H1 (cell line): Measurements from ENCODE around the gene RBM10. TPM values are rescaled to one million over a fixed set of nuclear protein-coding genes. Genes with fewer than 3 reads are reported as not detected.

Source experiments
- CTCF ChIA-PET: fragments of 300-600 bp; sonication (Branson Sonifier 250); formaldehyde crosslinking; loops from one replicate; lab custom pipeline; 2021; ENCODE audit not compliant: partially characterized antibody; lab: Charles Lee
- POLR2A ChIA-PET: fragments of 300-600 bp; sonication (Branson Sonifier 250); formaldehyde crosslinking; loops from one replicate; lab custom pipeline; 2021; ENCODE audit warnings: inconsistent platforms; ENCODE audit not compliant: partially characterized antibody; lab: Charles Lee
- DNase-seq, 2 experiments: peaks; one replicate each; pipeline versions ENCODE4 v3.0.0 to v3.0.0-alpha.2; 2010 to 2022; ENCODE audit warnings: low spot score in 2 of 2, low read depth in 1 of 2, mixed read lengths in 1 of 2
- FAIRE-seq: peaks from 2 replicates; lab custom pipeline; 2011; peaks lifted over from hg19 to GRCh38; lab: Jason Lieb, UNC
- H2AFZ ChIP-seq: 2 replicates; pipeline ENCODE4 v1.8.1; 2012; ENCODE audit warnings: low read length, inconsistent platforms
- H2AK5ac ChIP-seq: 2 replicates; pipeline ENCODE4 v1.6.1; 2013; ENCODE audit warnings: low read depth, low read length
- H2BK120ac ChIP-seq: replicated peaks from 2 replicates; pipeline ENCODE3; 2013; ENCODE audit warnings: low read depth, low read length, inconsistent platforms
- H2BK12ac ChIP-seq: 2 replicates; pipeline ENCODE4 v1.6.1; 2013; ENCODE audit warnings: low read depth, low read length
- H2BK15ac ChIP-seq: 2 replicates; pipeline ENCODE4 v1.6.1; 2013; ENCODE audit warnings: low read length
- H2BK20ac ChIP-seq: 2 replicates; pipeline ENCODE4 v1.6.1; 2013; ENCODE audit warnings: low read length
- H2BK5ac ChIP-seq: 2 replicates; pipeline ENCODE4 v1.6.1; 2013; ENCODE audit warnings: low read depth, low read length
- H3K14ac ChIP-seq: 2 replicates; pipeline ENCODE4 v1.6.1; 2013; ENCODE audit warnings: inconsistent platforms; ENCODE audit not compliant: insufficient read length
- H3K18ac ChIP-seq: 2 replicates; pipeline ENCODE4 v1.6.1; 2013; ENCODE audit warnings: low read length; ENCODE audit errors: extremely low read depth
- H3K23ac ChIP-seq: 2 replicates; pipeline ENCODE4 v1.6.1; 2013; ENCODE audit warnings: inconsistent platforms; ENCODE audit not compliant: insufficient read length
- H3K23me2 ChIP-seq: 2 replicates; pipeline ENCODE4 v1.6.1; 2013; ENCODE audit warnings: low read depth, low read length
- H3K27ac ChIP-seq: 2 replicates; pipeline ENCODE4 v1.6.1; 2011; ENCODE audit warnings: low read depth, low read length, inconsistent platforms
- H3K27me3 ChIP-seq, 4 experiments: replicated peaks in 1 of 4; 1 replicate in 1 of 4; 2 replicates in 3 of 4; pipeline versions ENCODE4 v1.6.1 to v1.8.1; 2011 to 2013; ENCODE audit warnings: low read length in 3 of 4, mild to moderate bottlenecking in 3 of 4, inconsistent platforms in 2 of 4, mixed read lengths in 2 of 4, moderate library complexity in 1 of 4; ENCODE audit not compliant: control insufficient read depth in 3 of 4, insufficient read depth in 3 of 4; ENCODE audit errors: extremely low read depth in 1 of 4
- H3K36me3 ChIP-seq, 4 experiments: 2 replicates each; pipeline versions ENCODE4 v1.6.1 to v1.8.1; 2011 to 2013; ENCODE audit warnings: mild to moderate bottlenecking in 4 of 4, low read length in 3 of 4, moderate library complexity in 2 of 4, control low read depth in 1 of 4, inconsistent platforms in 1 of 4; ENCODE audit not compliant: insufficient read depth in 4 of 4, control insufficient read depth in 2 of 4
- H3K4ac ChIP-seq: replicated peaks from 2 replicates; pipeline ENCODE3; 2013; ENCODE audit warnings: low read length, low read depth, mixed read lengths, inconsistent platforms; ENCODE audit not compliant: insufficient read length
- H3K4me1 ChIP-seq, 4 experiments: replicated peaks in 1 of 4; 1 replicate in 1 of 4; 2 replicates in 3 of 4; pipeline versions ENCODE4 v1.6.1 to v1.8.1; 2011 to 2013; ENCODE audit warnings: low read length in 3 of 4, inconsistent platforms in 2 of 4, mixed read lengths in 1 of 4; ENCODE audit not compliant: insufficient read depth in 4 of 4, control insufficient read depth in 3 of 4
- H3K4me2 ChIP-seq, 2 experiments: 2 replicates each; pipeline versions ENCODE4 v1.6.1 to v1.8.1; 2011 to 2013; ENCODE audit warnings: low read depth in 2 of 2, low read length in 2 of 2, control low read depth in 1 of 2, inconsistent platforms in 1 of 2, mild to moderate bottlenecking in 1 of 2; ENCODE audit not compliant: insufficient read depth in 1 of 2
- H3K4me3 ChIP-seq, 4 experiments: fragments of 200-600, 300-600 bp in 1 of 4; sonication (generic), shearing (Covaris generic), sonication (Bioruptor Twin) in 1 of 4; 2 replicates each; pipeline versions ENCODE4 v1.5.1 to v1.8.1; 2011 to 2016; ENCODE audit warnings: low read length in 4 of 4, low read depth in 3 of 4, control low read depth in 2 of 4, inconsistent platforms in 2 of 4, mild to moderate bottlenecking in 2 of 4, mixed read lengths in 1 of 4, moderate library complexity in 1 of 4; ENCODE audit not compliant: insufficient read depth in 2 of 4; ENCODE audit errors: extremely low read depth in 1 of 4
- H3K56ac ChIP-seq: replicated peaks from 2 replicates; pipeline ENCODE3; 2013; ENCODE audit warnings: low read depth, mild to moderate bottlenecking, mixed read lengths, low read length, inconsistent platforms; ENCODE audit not compliant: insufficient read length
- H3K79me1 ChIP-seq: 2 replicates; pipeline ENCODE4 v1.6.1; 2013; ENCODE audit warnings: low read depth, low read length, control low read depth
- H3K79me2 ChIP-seq, 2 experiments: 2 replicates each; pipeline versions ENCODE4 v1.6.1 to v1.8.1; 2012 to 2013; ENCODE audit warnings: low read length in 2 of 2, mild to moderate bottlenecking in 2 of 2, inconsistent platforms in 1 of 2; ENCODE audit not compliant: insufficient read depth in 2 of 2, control insufficient read depth in 1 of 2
- H3K9ac ChIP-seq, 4 experiments: replicated peaks in 1 of 4; 1 replicate in 1 of 4; 2 replicates in 3 of 4; pipeline versions ENCODE4 v1.6.1 to v1.8.1; 2011 to 2013; ENCODE audit warnings: low read depth in 3 of 4, low read length in 3 of 4, control low read depth in 2 of 4, mild to moderate bottlenecking in 2 of 4, moderate library complexity in 2 of 4, inconsistent platforms in 1 of 4; ENCODE audit errors: extremely low read depth in 1 of 4
- H3K9me3 ChIP-seq, 2 experiments: 2 replicates each; pipeline versions ENCODE4 v1.6.1 to v1.8.1; 2012 to 2013; ENCODE audit warnings: mild to moderate bottlenecking in 2 of 2, moderate library complexity in 2 of 2, control low read depth in 1 of 2, inconsistent platforms in 1 of 2, low read depth in 1 of 2, low read length in 1 of 2, mixed read lengths in 1 of 2; ENCODE audit not compliant: insufficient read depth in 2 of 2
- H4K20me1 ChIP-seq, 2 experiments: replicated peaks in 1 of 2; 2 replicates each; pipeline versions ENCODE3 to v1.8.1; 2011 to 2013; ENCODE audit warnings: inconsistent platforms in 2 of 2, low read length in 2 of 2, mild to moderate bottlenecking in 1 of 2; ENCODE audit not compliant: insufficient read depth in 2 of 2, control insufficient read depth in 1 of 2
- H4K5ac ChIP-seq: 2 replicates; pipeline ENCODE4 v1.6.1; 2013; ENCODE audit warnings: low read length, low read depth, mixed read lengths, inconsistent platforms; ENCODE audit not compliant: insufficient read length
- H4K8ac ChIP-seq: 2 replicates; pipeline ENCODE4 v1.8.0; 2013; ENCODE audit warnings: mild to moderate bottlenecking, moderate library complexity, low read length, inconsistent platforms; ENCODE audit not compliant: insufficient read depth; ENCODE audit errors: extremely low read depth
- H4K91ac ChIP-seq: replicated peaks from 2 replicates; pipeline ENCODE3; 2013; ENCODE audit warnings: low read length, mixed read lengths, inconsistent platforms; ENCODE audit not compliant: insufficient read length
- CREB1 ChIP-seq: IDR thresholded peaks from 2 replicates; pipeline ENCODE4 v1.6.1; 2012; ENCODE audit warnings: inconsistent platforms
- CTBP2 ChIP-seq: IDR thresholded peaks from 2 replicates; pipeline ENCODE4 v1.7.0; 2011; ENCODE audit warnings: borderline replicate concordance, mild to moderate bottlenecking, moderate library complexity, mixed read lengths, low read length; ENCODE audit not compliant: insufficient read depth, insufficient read length
- GABPA ChIP-seq: IDR thresholded peaks from 2 replicates; pipeline ENCODE4 v1.6.1; 2011; ENCODE audit warnings: mild to moderate bottlenecking, low read length, moderate library complexity, borderline replicate concordance; ENCODE audit not compliant: insufficient read depth
- GTF2F1 ChIP-seq: IDR thresholded peaks from 2 replicates; pipeline ENCODE4 v1.6.1; 2012; ENCODE audit warnings: low read depth, low read length, improper control_type of control experiment, borderline replicate concordance
- HDAC6 ChIP-seq: IDR thresholded peaks from one replicate; pipeline ENCODE4 v1.7.1; 2012; ENCODE audit warnings: low read depth, mild to moderate bottlenecking, inconsistent platforms, low read length, moderate library complexity
- JUND ChIP-seq: IDR thresholded peaks from 2 replicates; pipeline ENCODE4 v1.6.1; 2011; ENCODE audit warnings: mild to moderate bottlenecking, improper control_type of control experiment, low read length
- RBBP5 ChIP-seq: IDR thresholded peaks from 2 replicates; pipeline ENCODE4 v1.7.1; 2012; ENCODE audit warnings: low read depth, mild to moderate bottlenecking, inconsistent platforms, low read length, moderate library complexity, borderline replicate concordance
- SP2 ChIP-seq: IDR thresholded peaks from 2 replicates; pipeline ENCODE4 v1.6.1; 2012; ENCODE audit warnings: mild to moderate bottlenecking, low read length, inconsistent platforms
- TAF1 ChIP-seq: IDR thresholded peaks from 2 replicates; pipeline ENCODE4 v1.6.1; 2011; ENCODE audit warnings: mild to moderate bottlenecking, low read depth, low read length
- TEAD4 ChIP-seq: IDR thresholded peaks from 2 replicates; pipeline ENCODE4 v1.6.1; 2012; ENCODE audit warnings: low read depth, low read length, inconsistent platforms, mixed read lengths
- WGBS, 2 experiments: shearing (Covaris generic) in 1 of 2; methylation state at CpG; one replicate each; pipeline versions ENCODE4 v1.1.6 to v1.1.7; 2013 to 2015; ENCODE audit warnings: low lambda C conversion rate in 2 of 2, mixed read lengths in 2 of 2, inconsistent platforms in 1 of 2, low coverage in 1 of 2, missing lambda C conversion rate in 1 of 2; ENCODE audit not compliant: insufficient replicate concordance in 2 of 2, insufficient coverage in 1 of 2, insufficient read length in 1 of 2; ENCODE audit errors: extremely low coverage in 1 of 2, missing lambda C conversion rate in 1 of 2; 5-methylcytosine and 5-hydroxymethylcytosine counted together
- polyA plus RNA-seq, 7 experiments: library from polyadenylated mRNA; depleted of rRNA in 3 of 7; stranded (reverse) in 5 of 7; unstranded in 2 of 7; fragments of >200 nt in 5 of 7; fragments of 200-250 nt in 2 of 7; gene quantifications; 1 replicate in 5 of 7; 2 replicates in 1 of 7; 4 replicates in 1 of 7; pipeline versions ENCODE4 v1.2.1 to v1.2.3, GENCODE V29; 2011 to 2013; ENCODE audit warnings: missing spikeins in 2 of 7, mixed read lengths in 2 of 7
- total RNA-seq: library from RNA; stranded (reverse); fragmentation: NEBNext Ultra II Directional; extraction: Animal tissue kit (Norgen Biotek cat#: 25700); gene quantifications from 2 replicates; pipeline ENCODE4 v1.2.1, GENCODE V29; 2021
- TF ChIP-seq, protein P1 (sequence below): IDR thresholded peaks from 2 replicates; pipeline ENCODE4 v1.6.1; 2012; ENCODE audit warnings: low read length, inconsistent platforms
- TF ChIP-seq, protein P2 (sequence below): IDR thresholded peaks from 2 replicates; pipeline ENCODE4 v1.6.1; 2012; ENCODE audit warnings: inconsistent platforms

RBM10 gene
- total and polyA plus RNA-seq, 2 of the 8 experiments (the other 6 are each of a cell fraction or from before 2014, with no cell fraction given) = 35.7 to 64.0 TPM

DNA sequence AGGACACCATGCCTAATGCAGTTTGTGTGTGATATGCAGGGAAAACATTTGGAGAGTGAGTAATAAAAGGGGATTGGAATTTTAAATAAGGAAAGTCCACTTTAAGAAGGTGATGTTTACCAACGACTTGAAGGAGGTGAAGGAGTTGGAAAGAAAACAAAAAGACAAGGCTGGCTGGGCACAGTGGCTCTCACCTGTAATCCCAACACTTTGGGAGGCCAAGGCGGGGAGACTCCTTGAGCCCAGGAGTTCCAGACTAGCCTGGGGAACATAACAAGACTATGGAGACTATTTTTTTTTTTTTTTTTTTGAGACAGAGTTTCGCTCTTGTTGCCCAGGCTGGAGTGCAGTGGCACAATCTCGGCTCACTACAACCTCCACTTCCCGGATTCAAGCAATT lies 11.5 kb upstream of the RBM10 start:
- Histone ChIP-seq H3K4me3 (no peak overlapping the region), H3K56ac (no peak overlapping the region), H3K14ac (no peak overlapping the region), H2BK12ac (no peak overlapping the region), H4K8ac (no peak overlapping the region), H3K9ac (no peak overlapping the region), H2BK5ac (no peak overlapping the region), H3K18ac (no peak overlapping the region), H2AFZ (no peak overlapping the region), H3K36me3 (no peaks in the 10 kb centered on the region), H3K27me3 (no peaks in the 10 kb centered on the region), H2BK120ac (no peak overlapping the region), H2BK20ac (no peak overlapping the region), H4K5ac (no peak overlapping the region), H3K4me1 (no peaks in the 10 kb centered on the region), H2AK5ac (no peak overlapping the region), H2BK15ac (no peak overlapping the region), H3K4ac (no peak overlapping the region), H3K23me2 (no peaks in the 10 kb centered on the region), H3K79me1 (no peaks in the 10 kb centered on the region), H3K79me2 (no peaks in the 10 kb centered on the region), H4K91ac (no peak overlapping the region), H3K4me2 (no peak overlapping the region), H3K9me3 (no peaks in the 10 kb centered on the region), H3K23ac (no peak overlapping the region), H3K27ac (no peak overlapping the region), H4K20me1 (no peaks in the 10 kb centered on the region)
- POLR2A ChIA-PET = interaction anchor here (0.6 to 1.0 kb wide), 2 partner anchors 17 to 355 kb away, joined by 3 read pairs; no protein-coding TSS in a partner anchor
- CTCF ChIA-PET = no interaction called here
- WGBS, 2 experiments = 89% methylated on average over 5 of the region's 5 CpGs; no CpG with 5 or more reads in 1 of the 2 experiments
- FAIRE-seq = no peak
- DNase-seq = no peak
- TF ChIP-seq TAF1 (no peak), JUND (no peak), GTF2F1 (no peak), GABPA (no peak), SP2 (no peak), CREB1 (no peak), HDAC6 (no peak), CTBP2 (no peak), TEAD4 (no peak), RBBP5 (no peak)
- TF ChIP-seq, protein P1, sequence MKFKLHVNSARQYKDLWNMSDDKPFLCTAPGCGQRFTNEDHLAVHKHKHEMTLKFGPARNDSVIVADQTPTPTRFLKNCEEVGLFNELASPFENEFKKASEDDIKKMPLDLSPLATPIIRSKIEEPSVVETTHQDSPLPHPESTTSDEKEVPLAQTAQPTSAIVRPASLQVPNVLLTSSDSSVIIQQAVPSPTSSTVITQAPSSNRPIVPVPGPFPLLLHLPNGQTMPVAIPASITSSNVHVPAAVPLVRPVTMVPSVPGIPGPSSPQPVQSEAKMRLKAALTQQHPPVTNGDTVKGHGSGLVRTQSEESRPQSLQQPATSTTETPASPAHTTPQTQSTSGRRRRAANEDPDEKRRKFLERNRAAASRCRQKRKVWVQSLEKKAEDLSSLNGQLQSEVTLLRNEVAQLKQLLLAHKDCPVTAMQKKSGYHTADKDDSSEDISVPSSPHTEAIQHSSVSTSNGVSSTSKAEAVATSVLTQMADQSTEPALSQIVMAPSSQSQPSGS = no peak
- TF ChIP-seq, protein P2, sequence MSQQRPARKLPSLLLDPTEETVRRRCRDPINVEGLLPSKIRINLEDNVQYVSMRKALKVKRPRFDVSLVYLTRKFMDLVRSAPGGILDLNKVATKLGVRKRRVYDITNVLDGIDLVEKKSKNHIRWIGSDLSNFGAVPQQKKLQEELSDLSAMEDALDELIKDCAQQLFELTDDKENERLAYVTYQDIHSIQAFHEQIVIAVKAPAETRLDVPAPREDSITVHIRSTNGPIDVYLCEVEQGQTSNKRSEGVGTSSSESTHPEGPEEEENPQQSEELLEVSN = no peak
